B cell (primary cell): Measurements from ENCODE around the gene ECE1. TPM values are rescaled to one million over a fixed set of nuclear protein-coding genes. Genes with fewer than 3 reads are reported as not detected.

Experiments
- ATAC-seq: fragments of 200-7000 bp; cut with Tn5 transposase; one replicate; pipeline ENCODE4 v1.10.0; 2021; ENCODE audit warnings: low read depth, mild to moderate bottlenecking, moderate number of reproducible peaks, moderate library complexity
- CTCF ChIA-PET: fragments of 350-600 bp; sonication (Branson Sonifier 250); formaldehyde crosslinking; loops from one replicate; lab custom pipeline; 2021; ENCODE audit warnings: antibody characterized with exemption, inconsistent platforms; lab: Charles Lee
- POLR2A ChIA-PET: fragments of 350-600 bp; sonication (Branson Sonifier 250); formaldehyde crosslinking; loops from one replicate; lab custom pipeline; 2021; ENCODE audit warnings: antibody characterized with exemption; lab: Charles Lee
- DNase-seq: peaks from one replicate; pipeline ENCODE4 v3.0.0; 2013
- H2AFZ ChIP-seq: 2 replicates; pipeline ENCODE4 v1.6.1; 2012; ENCODE audit warnings: mild to moderate bottlenecking, low read depth, low read length; ENCODE audit not compliant: insufficient read depth, poor library complexity, severe bottlenecking
- H3K27ac ChIP-seq, 2 donors: 1 replicate in 1 of 2; 2 replicates in 1 of 2; pipeline ENCODE4 v1.5.1; 2012 to 2013; ENCODE audit warnings: low read length in 2 of 2, mild to moderate bottlenecking in 2 of 2, moderate library complexity in 1 of 2
- H3K27me3 ChIP-seq, 4 experiments: fragments of 200-600 bp in 1 of 4; sonication (generic) in 1 of 4; replicated peaks in 1 of 4; 1 replicate in 2 of 4; 2 replicates in 2 of 4; pipeline versions ENCODE4 v1.6.1 to v1.7.0; 2013 to 2016; ENCODE audit warnings: low read length in 3 of 4, mild to moderate bottlenecking in 2 of 4, mixed read lengths in 1 of 4, moderate library complexity in 1 of 4; ENCODE audit not compliant: insufficient read depth in 4 of 4, control insufficient read depth in 3 of 4; ENCODE audit errors: control extremely low read depth in 1 of 4
- H3K36me3 ChIP-seq, 2 experiments: replicated peaks in 1 of 2; 1 replicate in 1 of 2; 2 replicates in 1 of 2; pipeline versions ENCODE4 v1.6.1 to v1.7.1; 2013; ENCODE audit warnings: low read length in 1 of 2; ENCODE audit not compliant: insufficient read depth in 2 of 2, control insufficient read depth in 1 of 2; ENCODE audit errors: control extremely low read depth in 1 of 2, extremely low read depth in 1 of 2
- H3K4me1 ChIP-seq, 2 donors: fragments of 200-600 bp in 1 of 2; sonication (generic) in 1 of 2; 1 replicate in 1 of 2; 2 replicates in 1 of 2; pipeline versions ENCODE4 v1.5.1 to v1.6.1; 2013 to 2017; ENCODE audit warnings: low read length in 2 of 2; ENCODE audit not compliant: control insufficient read depth in 2 of 2, insufficient read depth in 2 of 2
- H3K4me2 ChIP-seq: replicated peaks from 2 replicates; pipeline ENCODE3; 2012; ENCODE audit warnings: mild to moderate bottlenecking, low read depth, low read length; ENCODE audit not compliant: poor library complexity, severe bottlenecking
- H3K4me3 ChIP-seq, 5 experiments: fragments of 200-600 bp in 1 of 5; sonication (generic) in 1 of 5; 1 replicate in 3 of 5; 2 replicates in 2 of 5; pipeline versions ENCODE4 v1.5.1 to v1.7.0; 2011 to 2016; ENCODE audit warnings: low read length in 4 of 5, mild to moderate bottlenecking in 4 of 5, low read depth in 2 of 5, control low read depth in 1 of 5, moderate library complexity in 1 of 5; ENCODE audit not compliant: insufficient read depth in 1 of 5; ENCODE audit errors: control extremely low read depth in 1 of 5, extremely low read depth in 1 of 5
- H3K79me2 ChIP-seq: fragments of 200-600 bp; sonication (generic); one replicate; pipeline ENCODE4 v1.6.0; 2016; ENCODE audit warnings: low read length; ENCODE audit not compliant: control insufficient read depth, insufficient read depth
- H3K9ac ChIP-seq: fragments of 200-600 bp; sonication (generic); 2 replicates; pipeline ENCODE4 v1.6.1; 2017; ENCODE audit warnings: mild to moderate bottlenecking, low read length, moderate library complexity
- H3K9me3 ChIP-seq, 3 donors: one replicate each; pipeline versions ENCODE4 v1.6.1 to v1.7.1; 2013; ENCODE audit warnings: low read length in 2 of 3; ENCODE audit not compliant: control insufficient read depth in 2 of 3, insufficient read depth in 1 of 3; ENCODE audit errors: control extremely low read depth in 1 of 3
- H4K20me1 ChIP-seq: 2 replicates; pipeline ENCODE4 v1.6.0; 2012; ENCODE audit warnings: mild to moderate bottlenecking, low read length; ENCODE audit not compliant: insufficient read depth, control insufficient read depth, poor library complexity, severe bottlenecking
- H3K27ac Mint-ChIP-seq: one replicate; pipeline ENCODE4 v1.8.0; 2021; ENCODE audit warnings: mixed read lengths
- H3K27me3 Mint-ChIP-seq: one replicate; pipeline ENCODE4 v1.8.0; 2021; ENCODE audit warnings: mixed read lengths
- H3K4me1 Mint-ChIP-seq: one replicate; pipeline ENCODE4 v1.8.0; 2021; ENCODE audit warnings: mixed read lengths
- H3K4me3 Mint-ChIP-seq: one replicate; pipeline ENCODE4 v1.8.0; 2021; ENCODE audit warnings: mixed read lengths
- H3K9me3 Mint-ChIP-seq: one replicate; pipeline ENCODE4 v1.8.0; 2022; ENCODE audit warnings: mixed read lengths; ENCODE audit not compliant: insufficient read depth
- EZH2 ChIP-seq: IDR thresholded peaks from 2 replicates; pipeline ENCODE4 v1.6.1; 2012; ENCODE audit warnings: borderline replicate concordance, low read depth, mild to moderate bottlenecking, moderate library complexity, low read length; ENCODE audit not compliant: insufficient read depth, poor library complexity, severe bottlenecking
- WGBS: methylation state at CpG from one replicate; pipeline ENCODE4 v1.1.5; 2013; ENCODE audit warnings: missing lambda C conversion rate; ENCODE audit not compliant: insufficient coverage; 5-methylcytosine and 5-hydroxymethylcytosine counted together
- intact Hi-C: fragments of 100-400 bp; cut with micrococcal nuclease; formaldehyde crosslinking; loops from one replicate; pipeline ENCODE4 v1.10.0; 2022
- polyA plus RNA-seq: library from polyadenylated mRNA; depleted of rRNA; stranded (reverse); fragments of >200 nt; gene quantifications from 2 replicates; pipeline ENCODE4 v1.2.3, GENCODE V29; 2012
- total RNA-seq, 2 donors: library from RNA; stranded (reverse); fragments of 120-200 nt in 1 of 2; gene quantifications; 1 replicate in 1 of 2; 2 replicates in 1 of 2; pipeline versions ENCODE4 v1.2.3 to v1.2.4, GENCODE V29; 2013 to 2022
- TF ChIP-seq, protein P1 (sequence below): fragments of 200-600 bp; IDR thresholded peaks from one replicate; pipeline ENCODE4 v1.8.0; 2022; ENCODE audit warnings: antibody characterized with exemption, mild to moderate bottlenecking

Gene ECE1
- total and polyA plus RNA-seq, 2 donors (not counting 1 experiment from before 2014, with no cell fraction given), result 46.7 to 133 TPM

GRCh38 chr1:21258331-21259134, 31.7 kb downstream of the ECE1 start:
- no peaks in the 10 kb centered on the region for H3K9me3 Mint-ChIP-seq
- H3K27me3 Mint-ChIP-seq, result no peaks in the 10 kb centered on the region
- Histone ChIP-seq H3K9me3 (peaks cover 0 to 3% (median 0%) of the 10 kb centered on the region in 3 donors), H3K4me2 (no peak overlapping the region), H3K36me3 (peaks cover 6 to 76% of the 10 kb centered on the region in 2 experiments), H3K4me1 (peaks cover 9 to 19% of the 10 kb centered on the region in 2 donors), H3K79me2 (no peaks in the 10 kb centered on the region), H3K9ac (no peak overlapping the region), H3K27me3 (no peaks in the 10 kb centered on the region), H3K27ac (no peak overlapping the region), H3K4me3 (no peak overlapping the region), H2AFZ (no peak overlapping the region), H4K20me1 (peaks cover 7% of the 10 kb centered on the region)
- POLR2A ChIA-PET, result no interaction called here
- no peak for ATAC-seq
- WGBS, result 91% methylated on average over 18 of the region's 22 CpGs
- DNase-seq, result no peak
- CTCF ChIA-PET, result interaction anchor here (1.3 to 12.5 kb wide), 5 partner anchors 11 to 111 kb away, joined by 4 to 562 read pairs (median 90); partner anchors contain the start of gene ECE1
- peak overlapping the region; percentile 26 for H3K27ac Mint-ChIP-seq
- intact Hi-C loops, result loop anchor here (10.0 kb wide), 1 partner anchor 706 kb away; no protein-coding TSS in a partner anchor
- no peak overlapping the region for H3K4me3 Mint-ChIP-seq
- no peak for TF ChIP-seq EZH2
- TF ChIP-seq, protein P1, sequence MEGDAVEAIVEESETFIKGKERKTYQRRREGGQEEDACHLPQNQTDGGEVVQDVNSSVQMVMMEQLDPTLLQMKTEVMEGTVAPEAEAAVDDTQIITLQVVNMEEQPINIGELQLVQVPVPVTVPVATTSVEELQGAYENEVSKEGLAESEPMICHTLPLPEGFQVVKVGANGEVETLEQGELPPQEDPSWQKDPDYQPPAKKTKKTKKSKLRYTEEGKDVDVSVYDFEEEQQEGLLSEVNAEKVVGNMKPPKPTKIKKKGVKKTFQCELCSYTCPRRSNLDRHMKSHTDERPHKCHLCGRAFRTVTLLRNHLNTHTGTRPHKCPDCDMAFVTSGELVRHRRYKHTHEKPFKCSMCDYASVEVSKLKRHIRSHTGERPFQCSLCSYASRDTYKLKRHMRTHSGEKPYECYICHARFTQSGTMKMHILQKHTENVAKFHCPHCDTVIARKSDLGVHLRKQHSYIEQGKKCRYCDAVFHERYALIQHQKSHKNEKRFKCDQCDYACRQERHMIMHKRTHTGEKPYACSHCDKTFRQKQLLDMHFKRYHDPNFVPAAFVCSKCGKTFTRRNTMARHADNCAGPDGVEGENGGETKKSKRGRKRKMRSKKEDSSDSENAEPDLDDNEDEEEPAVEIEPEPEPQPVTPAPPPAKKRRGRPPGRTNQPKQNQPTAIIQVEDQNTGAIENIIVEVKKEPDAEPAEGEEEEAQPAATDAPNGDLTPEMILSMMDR, result no peak
- H3K4me1 Mint-ChIP-seq, result peaks cover 32% of the 10 kb centered on the region
